GM19023 (cell line): ENCODE data around the gene PRDM16.

Source experiments
- ATAC-seq: cut with Tn5 transposase; IDR thresholded peaks from one replicate; pipeline ENCODE4 v1.9.1; 2021; ENCODE audit warnings: mild to moderate bottlenecking, moderate library complexity; ENCODE audit not compliant: unreplicated experiment

Gene PRDM16

DNA sequence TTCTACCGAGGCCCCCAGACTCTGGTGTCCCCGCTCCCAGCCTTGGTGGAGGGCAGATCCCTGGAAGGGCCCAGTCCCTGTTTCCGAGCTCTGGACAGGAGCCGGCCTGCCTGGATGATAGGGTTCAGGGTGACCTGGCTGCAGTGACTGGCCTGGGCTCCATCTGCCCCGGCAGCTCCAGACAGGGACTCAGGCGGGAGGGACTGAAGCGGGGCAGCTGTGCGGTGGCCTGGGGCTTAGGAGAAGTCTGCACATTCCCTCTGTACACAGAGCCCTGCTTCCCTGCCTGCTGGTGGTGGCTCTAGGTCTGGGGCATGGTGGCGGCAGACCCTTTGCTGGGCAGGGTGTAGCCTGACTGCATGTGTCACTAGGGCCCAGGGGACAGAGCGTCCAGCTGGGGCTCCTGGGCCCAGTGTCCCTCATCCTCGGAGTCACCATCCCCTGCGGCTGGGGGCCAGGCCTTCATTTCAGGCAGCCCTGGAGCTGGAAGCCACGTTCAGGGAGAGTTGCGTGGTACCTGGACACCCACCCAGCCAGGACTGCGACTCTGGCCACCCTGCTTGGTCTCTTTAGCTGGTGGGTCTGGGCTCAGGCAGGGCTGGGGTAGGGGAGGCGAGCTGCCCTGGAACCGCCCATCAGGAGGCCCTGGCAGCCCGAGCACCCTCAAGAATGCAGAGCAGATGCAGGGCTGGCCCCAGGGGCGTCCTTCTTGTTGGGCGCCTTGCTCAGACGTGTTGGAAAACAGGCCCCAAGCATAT lies 395.1 kb downstream of the PRDM16 start:
- ATAC-seq, result no peak

GRCh38 chr1:3464649-3465025 lies 395.6 kb downstream of the PRDM16 start:
- no peak for ATAC-seq

GRCh38 chr1:3465091-3465934 lies 396.3 kb downstream of the PRDM16 start:
- no peak for ATAC-seq

DNA sequence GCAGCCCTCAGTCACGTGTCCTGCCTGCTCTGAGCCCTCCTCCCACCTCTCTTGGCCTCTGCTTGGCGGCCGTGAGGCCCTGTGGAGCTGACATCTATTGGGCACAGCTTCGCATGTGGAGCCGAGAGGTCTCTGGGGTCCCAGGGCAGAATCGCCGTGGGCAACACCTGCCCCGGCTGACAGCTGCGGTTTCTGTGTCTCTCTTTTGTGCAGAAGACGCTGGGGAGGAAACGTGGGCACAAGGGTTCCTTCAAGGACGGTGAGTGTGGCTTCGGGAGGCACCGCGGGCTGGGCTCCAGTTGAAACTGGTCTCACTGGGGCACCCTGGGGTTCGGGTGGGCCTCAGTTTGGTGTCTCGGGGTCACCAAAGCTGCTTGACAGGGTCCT lies 396.9 kb downstream of the PRDM16 start:
- no peak for ATAC-seq

- ATAC-seq, result no peak
Observed at GRCh38 chr1:3466366-3467075, 397.5 kb downstream of the PRDM16 start.

DNA sequence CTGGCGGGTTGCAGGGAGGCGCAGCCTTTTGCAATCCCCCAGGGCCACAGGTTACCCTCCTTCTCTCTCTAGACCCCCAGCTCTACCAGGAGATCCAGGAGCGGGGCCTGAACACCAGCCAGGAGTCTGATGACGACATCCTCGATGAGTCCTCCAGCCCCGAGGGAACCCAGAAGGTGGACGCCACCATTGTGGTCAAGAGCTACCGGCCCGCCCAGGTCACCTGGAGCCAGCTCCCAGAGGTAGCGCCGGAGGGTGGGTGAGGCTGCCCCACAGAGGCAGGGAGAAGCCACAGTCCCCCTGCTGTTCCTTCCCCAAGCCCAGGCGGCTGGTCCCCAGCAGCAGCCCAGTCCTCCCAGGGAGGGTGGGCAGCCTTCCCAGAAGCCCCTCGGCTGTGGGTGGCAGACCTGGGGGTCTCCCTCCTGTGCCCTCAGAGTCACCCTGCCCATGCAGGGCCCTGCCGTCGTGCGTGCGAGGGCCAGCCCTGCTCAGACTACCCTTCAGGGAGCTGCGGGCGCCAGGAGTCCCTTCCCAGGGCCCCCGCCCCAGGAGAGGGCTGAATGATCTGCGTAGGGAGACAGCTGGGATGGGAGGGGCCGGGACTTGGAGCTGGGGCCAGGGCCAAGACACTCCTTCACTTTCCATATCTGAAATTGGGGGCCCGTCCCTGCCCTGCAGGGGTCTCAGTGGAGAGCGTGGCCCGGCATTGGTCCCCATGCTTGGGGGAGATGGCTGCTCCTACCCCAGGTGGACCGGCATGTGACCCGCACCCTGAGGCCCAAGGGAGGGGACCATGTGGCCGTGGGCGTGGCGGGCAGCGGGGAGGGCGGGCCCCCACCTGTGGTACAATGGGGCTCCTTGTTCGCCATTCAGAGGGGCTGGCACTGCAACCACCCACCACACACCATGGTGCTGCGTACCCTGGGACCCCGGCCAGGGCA lies 398.4 kb downstream of the PRDM16 start:
- ATAC-seq, result no peak

GRCh38 chr1:3468236-3469103 lies 399.5 kb downstream of the PRDM16 start:
- no peak for ATAC-seq

GRCh38 chr1:3469104-3469848 lies 400.3 kb downstream of the PRDM16 start:
- ATAC-seq, result no peak

- no peak for ATAC-seq
Observed at GRCh38 chr1:3469849-3470649, 401.0 kb downstream of the PRDM16 start.

- no peak for ATAC-seq
Observed at GRCh38 chr1:3470650-3471355, 401.8 kb downstream of the PRDM16 start.

- ATAC-seq, result no peak
Observed at GRCh38 chr1:3471356-3472087, 402.5 kb downstream of the PRDM16 start.

DNA sequence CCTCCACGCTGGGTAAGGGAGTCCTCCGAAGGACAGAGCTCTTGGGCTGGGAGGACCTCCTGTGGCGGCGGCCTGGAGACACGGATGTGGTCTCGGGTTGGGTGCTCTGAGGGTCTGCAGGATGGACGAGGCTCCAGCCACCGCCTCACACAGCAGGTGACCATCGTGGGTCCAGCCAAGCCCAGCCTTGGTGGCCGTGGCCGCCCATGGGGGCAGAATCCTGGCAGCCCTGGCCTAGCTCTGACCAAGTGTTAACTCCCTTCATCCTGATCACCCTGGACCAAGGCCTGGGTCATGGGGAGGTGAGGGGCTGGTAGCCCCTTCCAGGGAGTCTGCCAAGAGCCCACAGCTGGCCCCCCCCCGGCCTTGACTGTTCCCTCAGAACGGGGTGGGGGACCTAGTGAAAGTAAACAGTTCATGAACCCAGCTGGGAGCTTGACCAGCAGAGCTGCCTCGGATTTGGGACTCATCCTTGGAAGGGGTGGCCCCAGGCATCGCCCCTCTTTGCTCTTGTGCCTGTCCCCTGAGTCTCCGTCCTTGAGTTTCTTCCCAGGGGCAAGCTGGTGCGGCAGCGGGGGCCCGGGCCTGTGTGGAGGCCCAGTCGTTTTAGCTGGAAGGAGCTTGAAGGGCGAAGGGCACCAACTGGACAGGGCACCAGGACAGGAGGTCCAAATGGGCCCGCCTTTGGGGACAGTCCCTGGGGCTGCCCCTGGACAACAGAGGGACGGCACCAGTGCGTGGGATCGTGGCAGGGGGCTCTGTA lies 403.3 kb downstream of the PRDM16 start:
- ATAC-seq, result no peak

GRCh38 chr1:3472906-3473305 lies 403.9 kb downstream of the PRDM16 start:
- ATAC-seq, result no peak

DNA sequence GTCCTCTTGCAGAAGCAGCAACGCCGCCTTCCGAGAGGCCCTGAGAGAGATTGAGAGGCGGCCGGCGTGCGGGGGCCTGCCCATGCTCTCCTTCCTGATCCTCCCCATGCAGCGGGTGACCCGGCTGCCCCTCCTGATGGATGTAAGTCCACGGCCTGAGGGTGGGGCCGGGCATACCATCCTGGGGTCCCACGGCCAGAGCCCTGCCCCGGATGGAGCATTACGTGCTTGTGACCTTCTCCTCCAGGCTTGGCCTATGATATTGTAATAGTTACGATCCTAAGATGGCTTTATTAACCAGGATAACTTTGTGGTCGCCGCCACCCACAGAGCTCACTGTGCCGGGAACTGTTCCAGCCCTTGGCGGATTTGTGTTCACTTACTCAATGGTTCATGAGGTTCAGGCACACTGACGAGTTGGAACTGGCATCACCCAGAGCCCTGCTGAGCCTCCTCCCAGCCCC lies 404.4 kb downstream of the PRDM16 start:
- ATAC-seq, result no peak

- no peak for ATAC-seq
Observed at GRCh38 chr1:3474016-3474415, 405.0 kb downstream of the PRDM16 start.

- ATAC-seq, result no peak
Observed at GRCh38 chr1:3474421-3474820, 405.4 kb downstream of the PRDM16 start.
